Effector CD4-positive, alpha-beta T cell (primary cell): ENCODE data around the gene MILR1.

ENCODE experiments used
- DNase-seq: peaks from one replicate; pipeline ENCODE4 v3.0.0-alpha.2; 2020

The MILR1 gene

GRCh38 chr17:64503821-64504768, 55.2 kb downstream of the MILR1 start:
- no peak for DNase-seq

DNA sequence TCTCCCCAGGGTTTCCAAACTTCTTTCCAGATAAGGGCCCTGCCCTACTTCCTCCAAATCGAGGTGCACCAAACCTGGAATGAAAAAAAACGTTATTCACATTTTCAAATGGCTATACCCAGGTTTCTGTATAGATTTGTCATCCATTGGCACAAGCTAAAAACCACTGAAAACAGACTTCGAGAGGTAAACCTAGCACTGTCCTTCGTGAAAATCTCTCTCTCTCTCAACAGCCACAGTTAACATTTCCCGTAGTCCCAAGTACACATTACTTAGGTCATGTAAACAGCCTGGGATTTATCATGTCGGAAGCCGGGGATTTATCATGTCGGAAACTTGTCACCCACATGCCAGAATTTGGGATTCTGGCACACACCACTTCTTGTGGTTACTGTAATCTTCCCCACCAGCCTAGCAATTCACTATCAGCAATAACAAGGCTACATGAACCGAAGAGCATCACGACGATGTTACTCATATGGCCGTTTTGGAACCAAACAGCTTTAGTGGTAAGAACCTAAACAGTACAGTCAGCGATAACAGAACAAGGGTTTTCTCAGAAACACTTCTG, 55.9 kb downstream of the MILR1 start:
- no peak for DNase-seq

DNA sequence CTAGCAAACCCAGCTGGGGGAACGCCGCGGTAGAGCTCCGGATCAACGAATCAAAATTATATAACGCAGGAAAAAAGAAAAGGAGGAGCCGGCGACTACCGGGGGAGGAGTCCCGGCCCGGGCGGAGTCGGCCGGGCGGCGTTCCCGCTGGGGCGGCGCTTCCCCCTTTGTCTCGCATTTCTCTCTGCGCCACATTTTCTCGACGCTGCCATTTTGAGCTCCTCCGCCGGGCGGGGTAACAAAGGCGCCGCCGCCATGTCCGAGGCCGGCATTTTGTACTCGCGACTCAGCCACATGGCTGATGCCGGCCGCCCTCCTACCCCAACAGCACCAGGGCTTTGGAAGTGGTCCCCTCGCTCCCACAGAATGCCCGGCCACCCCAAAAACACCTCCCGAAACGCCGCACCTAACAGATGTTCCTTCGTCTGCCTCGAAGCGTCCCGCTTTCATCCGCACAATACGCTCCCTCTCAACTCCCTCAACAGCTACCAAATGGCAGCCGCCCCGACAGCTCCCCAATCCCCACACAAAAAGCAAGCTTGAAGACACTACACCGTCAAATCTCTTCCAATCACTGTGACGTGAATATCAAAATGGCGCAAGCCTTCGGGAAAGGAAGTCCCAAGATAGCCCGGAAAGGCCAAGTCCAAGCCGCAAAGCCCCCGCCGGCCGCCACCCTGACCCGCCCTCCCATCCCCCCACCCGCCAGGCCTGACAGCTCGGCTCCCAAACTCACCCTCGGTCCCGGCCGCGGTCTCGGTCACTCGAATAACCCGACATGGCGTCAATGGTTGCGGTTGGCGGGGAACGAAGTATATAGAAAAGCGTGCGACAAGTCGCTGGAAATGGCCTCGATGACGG, 56.7 kb downstream of the MILR1 start:
- peak; percentile 77 for DNase-seq

DNA sequence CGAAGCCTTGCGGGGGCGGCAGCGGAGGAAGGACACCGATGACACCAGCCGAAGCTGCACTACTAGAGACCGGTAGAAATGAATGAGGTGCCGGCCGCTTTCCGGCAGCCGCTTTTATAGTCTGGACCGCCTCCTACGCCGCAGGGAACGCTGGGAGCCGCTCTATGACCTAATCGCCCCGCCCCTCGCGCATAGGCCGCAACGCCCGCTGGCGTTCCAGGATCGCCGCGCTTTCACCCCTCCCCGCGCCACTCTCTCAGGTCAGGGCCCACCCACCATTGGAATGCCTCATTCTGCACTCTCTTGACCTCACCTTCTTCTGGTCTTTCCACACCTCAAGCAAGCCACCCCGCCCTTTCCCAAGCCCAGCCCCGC, 57.3 kb downstream of the MILR1 start, which contains the start of gene DDX5:
TSS of gene DDX5 (minus strand) at position 89 of the 375 bp plus-strand sequence. CDS start 170 bp downstream, outside the sequence.
- DNase-seq = peak; percentile 95

DNA sequence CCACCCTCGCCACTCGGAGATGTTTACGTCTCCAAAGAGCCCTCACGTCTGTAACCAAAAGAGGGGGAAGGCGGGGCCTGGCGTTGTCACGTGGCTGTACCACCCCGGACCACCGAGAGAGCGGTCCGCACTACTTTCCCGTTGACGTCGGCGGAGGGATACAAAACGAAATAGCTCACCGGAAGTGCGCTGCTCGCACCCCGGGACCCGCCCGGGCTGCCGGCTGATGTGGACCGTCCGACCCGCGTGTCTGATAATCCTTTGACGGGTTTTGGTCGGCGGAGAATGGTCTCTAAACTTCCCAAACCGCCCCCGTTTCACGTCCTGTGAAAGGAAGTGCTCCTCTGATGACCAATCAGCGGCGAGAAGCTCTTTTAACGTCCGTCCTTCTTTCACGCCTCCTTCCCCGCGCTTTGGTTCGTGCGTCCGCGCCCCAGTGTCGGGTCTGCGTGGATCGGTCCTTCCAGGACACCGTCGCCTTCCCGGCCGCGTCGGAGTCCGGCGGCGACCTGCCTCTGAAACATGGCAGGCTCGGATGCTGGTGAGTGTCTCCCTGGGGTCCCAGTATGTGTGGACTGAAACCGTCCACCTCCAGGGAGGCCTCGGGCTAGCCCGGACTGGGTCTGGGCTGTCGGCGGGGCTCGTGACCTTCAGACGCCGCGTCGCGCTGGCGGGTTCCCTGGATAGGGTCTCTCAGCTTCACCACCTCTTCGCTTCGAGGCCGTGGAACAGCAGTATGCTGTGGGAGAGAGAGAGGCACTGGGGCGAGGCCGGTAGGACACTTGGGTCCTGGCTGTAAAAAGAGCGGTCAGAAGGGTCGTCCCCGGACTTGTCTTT, 57.9 kb downstream of the MILR1 start, which contains the start of gene CEP95:
TSS of gene CEP95 (plus strand) at position 402 of the 837 bp plus-strand sequence. CDS start at position 523, 121 bp downstream.
- peak; percentile 92 for DNase-seq

DNA sequence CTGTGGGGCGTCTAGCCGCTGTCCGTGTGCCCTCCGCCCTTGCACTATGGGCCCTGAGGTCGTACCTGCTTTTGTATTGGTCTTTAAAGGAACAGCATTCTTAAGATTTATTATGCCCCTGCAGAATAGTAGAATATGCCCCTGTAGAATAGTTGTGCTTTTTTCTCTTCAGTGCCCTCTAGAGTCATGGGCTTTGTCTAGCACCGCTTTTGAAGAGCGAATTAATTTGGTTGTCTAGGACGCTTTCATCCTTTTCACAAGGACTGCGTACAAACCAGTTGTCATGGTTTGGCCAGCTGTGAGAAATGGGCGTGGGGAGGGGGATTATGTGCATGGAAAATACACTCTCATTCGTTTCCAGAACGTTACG, 58.5 kb downstream of the MILR1 start:
- peak; percentile 15 for DNase-seq

GRCh38 chr17:64508683-64509082, 59.8 kb downstream of the MILR1 start:
- no peak for DNase-seq

DNA sequence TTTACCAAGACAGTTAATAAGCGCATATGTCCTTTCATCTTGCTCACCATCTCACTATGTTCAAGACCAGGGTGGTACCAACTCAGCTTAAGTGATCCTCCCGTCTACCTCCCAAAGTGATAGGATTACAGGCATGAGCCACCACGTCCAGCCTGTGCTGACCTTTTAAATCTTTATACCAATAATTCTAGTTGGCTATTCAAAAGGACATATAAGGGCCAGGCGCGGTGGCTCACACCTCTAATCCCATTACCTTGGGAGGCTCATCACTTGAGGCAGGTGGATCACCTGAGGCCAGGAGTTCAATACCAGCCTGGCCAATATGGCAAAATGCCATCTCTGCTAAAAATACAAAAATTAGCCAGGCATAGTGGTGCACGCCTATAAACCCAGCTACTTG, 60.3 kb downstream of the MILR1 start:
- no peak for DNase-seq

DNA sequence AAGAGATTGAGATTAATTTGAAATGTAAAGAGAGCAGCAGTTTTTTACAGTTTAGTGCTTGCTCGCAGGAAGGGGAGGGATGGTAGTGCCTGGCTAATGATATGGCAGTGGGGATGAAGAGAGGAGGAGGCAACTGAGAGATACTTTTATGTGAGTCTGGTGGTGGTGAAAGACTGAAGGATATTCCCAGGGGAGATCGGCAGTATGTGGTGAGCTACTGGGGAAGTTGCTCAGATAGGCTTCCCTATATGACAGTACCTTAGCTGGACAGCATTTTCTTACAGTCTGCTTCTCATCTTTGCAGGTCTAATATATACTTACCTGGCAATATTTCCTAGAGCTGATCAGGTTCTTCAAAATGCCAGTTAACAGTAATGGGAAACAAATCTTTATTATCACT, 66.5 kb downstream of the MILR1 start:
- DNase-seq = no peak

- DNase-seq = no peak
Observed at GRCh38 chr17:64515829-64516228, 66.9 kb downstream of the MILR1 start.
